B cell (primary cell): Measurements from ENCODE around the gene VPS72. TPM values are rescaled to one million over a fixed set of nuclear protein-coding genes. Genes with fewer than 3 reads are reported as not detected.

Experiments
- ATAC-seq: fragments of 200-7000 bp; cut with Tn5 transposase; one replicate; pipeline ENCODE4 v1.10.0; 2021; ENCODE audit warnings: low read depth, mild to moderate bottlenecking, moderate number of reproducible peaks, moderate library complexity
- CTCF ChIA-PET: fragments of 350-600 bp; sonication (Branson Sonifier 250); formaldehyde crosslinking; loops from one replicate; lab custom pipeline; 2021; ENCODE audit warnings: antibody characterized with exemption, inconsistent platforms; lab: Charles Lee
- POLR2A ChIA-PET: fragments of 350-600 bp; sonication (Branson Sonifier 250); formaldehyde crosslinking; loops from one replicate; lab custom pipeline; 2021; ENCODE audit warnings: antibody characterized with exemption; lab: Charles Lee
- DNase-seq: peaks from one replicate; pipeline ENCODE4 v3.0.0; 2013
- H2AFZ ChIP-seq: 2 replicates; pipeline ENCODE4 v1.6.1; 2012; ENCODE audit warnings: mild to moderate bottlenecking, low read depth, low read length; ENCODE audit not compliant: insufficient read depth, poor library complexity, severe bottlenecking
- H3K27ac ChIP-seq, 2 donors: 1 replicate in 1 of 2; 2 replicates in 1 of 2; pipeline ENCODE4 v1.5.1; 2012 to 2013; ENCODE audit warnings: low read length in 2 of 2, mild to moderate bottlenecking in 2 of 2, moderate library complexity in 1 of 2
- H3K27me3 ChIP-seq, 4 experiments: fragments of 200-600 bp in 1 of 4; sonication (generic) in 1 of 4; replicated peaks in 1 of 4; 1 replicate in 2 of 4; 2 replicates in 2 of 4; pipeline versions ENCODE4 v1.6.1 to v1.7.0; 2013 to 2016; ENCODE audit warnings: low read length in 3 of 4, mild to moderate bottlenecking in 2 of 4, mixed read lengths in 1 of 4, moderate library complexity in 1 of 4; ENCODE audit not compliant: insufficient read depth in 4 of 4, control insufficient read depth in 3 of 4; ENCODE audit errors: control extremely low read depth in 1 of 4
- H3K36me3 ChIP-seq, 2 experiments: replicated peaks in 1 of 2; 1 replicate in 1 of 2; 2 replicates in 1 of 2; pipeline versions ENCODE4 v1.6.1 to v1.7.1; 2013; ENCODE audit warnings: low read length in 1 of 2; ENCODE audit not compliant: insufficient read depth in 2 of 2, control insufficient read depth in 1 of 2; ENCODE audit errors: control extremely low read depth in 1 of 2, extremely low read depth in 1 of 2
- H3K4me1 ChIP-seq, 2 donors: fragments of 200-600 bp in 1 of 2; sonication (generic) in 1 of 2; 1 replicate in 1 of 2; 2 replicates in 1 of 2; pipeline versions ENCODE4 v1.5.1 to v1.6.1; 2013 to 2017; ENCODE audit warnings: low read length in 2 of 2; ENCODE audit not compliant: control insufficient read depth in 2 of 2, insufficient read depth in 2 of 2
- H3K4me2 ChIP-seq: replicated peaks from 2 replicates; pipeline ENCODE3; 2012; ENCODE audit warnings: mild to moderate bottlenecking, low read depth, low read length; ENCODE audit not compliant: poor library complexity, severe bottlenecking
- H3K4me3 ChIP-seq, 5 experiments: fragments of 200-600 bp in 1 of 5; sonication (generic) in 1 of 5; 1 replicate in 3 of 5; 2 replicates in 2 of 5; pipeline versions ENCODE4 v1.5.1 to v1.7.0; 2011 to 2016; ENCODE audit warnings: low read length in 4 of 5, mild to moderate bottlenecking in 4 of 5, low read depth in 2 of 5, control low read depth in 1 of 5, moderate library complexity in 1 of 5; ENCODE audit not compliant: insufficient read depth in 1 of 5; ENCODE audit errors: control extremely low read depth in 1 of 5, extremely low read depth in 1 of 5
- H3K79me2 ChIP-seq: fragments of 200-600 bp; sonication (generic); one replicate; pipeline ENCODE4 v1.6.0; 2016; ENCODE audit warnings: low read length; ENCODE audit not compliant: control insufficient read depth, insufficient read depth
- H3K9ac ChIP-seq: fragments of 200-600 bp; sonication (generic); 2 replicates; pipeline ENCODE4 v1.6.1; 2017; ENCODE audit warnings: mild to moderate bottlenecking, low read length, moderate library complexity
- H3K9me3 ChIP-seq, 3 donors: one replicate each; pipeline versions ENCODE4 v1.6.1 to v1.7.1; 2013; ENCODE audit warnings: low read length in 2 of 3; ENCODE audit not compliant: control insufficient read depth in 2 of 3, insufficient read depth in 1 of 3; ENCODE audit errors: control extremely low read depth in 1 of 3
- H4K20me1 ChIP-seq: 2 replicates; pipeline ENCODE4 v1.6.0; 2012; ENCODE audit warnings: mild to moderate bottlenecking, low read length; ENCODE audit not compliant: insufficient read depth, control insufficient read depth, poor library complexity, severe bottlenecking
- H3K27ac Mint-ChIP-seq: one replicate; pipeline ENCODE4 v1.8.0; 2021; ENCODE audit warnings: mixed read lengths
- H3K27me3 Mint-ChIP-seq: one replicate; pipeline ENCODE4 v1.8.0; 2021; ENCODE audit warnings: mixed read lengths
- H3K4me1 Mint-ChIP-seq: one replicate; pipeline ENCODE4 v1.8.0; 2021; ENCODE audit warnings: mixed read lengths
- H3K4me3 Mint-ChIP-seq: one replicate; pipeline ENCODE4 v1.8.0; 2021; ENCODE audit warnings: mixed read lengths
- H3K9me3 Mint-ChIP-seq: one replicate; pipeline ENCODE4 v1.8.0; 2022; ENCODE audit warnings: mixed read lengths; ENCODE audit not compliant: insufficient read depth
- CTCF ChIP-seq: fragments of 200-600 bp; IDR thresholded peaks from one replicate; pipeline ENCODE4 v1.8.0; 2022; ENCODE audit warnings: antibody characterized with exemption, mild to moderate bottlenecking
- EZH2 ChIP-seq: IDR thresholded peaks from 2 replicates; pipeline ENCODE4 v1.6.1; 2012; ENCODE audit warnings: borderline replicate concordance, low read depth, mild to moderate bottlenecking, moderate library complexity, low read length; ENCODE audit not compliant: insufficient read depth, poor library complexity, severe bottlenecking
- WGBS: methylation state at CpG from one replicate; pipeline ENCODE4 v1.1.5; 2013; ENCODE audit warnings: missing lambda C conversion rate; ENCODE audit not compliant: insufficient coverage; 5-methylcytosine and 5-hydroxymethylcytosine counted together
- intact Hi-C: fragments of 100-400 bp; cut with micrococcal nuclease; formaldehyde crosslinking; loops from one replicate; pipeline ENCODE4 v1.10.0; 2022
- polyA plus RNA-seq: library from polyadenylated mRNA; depleted of rRNA; stranded (reverse); fragments of >200 nt; gene quantifications from 2 replicates; pipeline ENCODE4 v1.2.3, GENCODE V29; 2012
- total RNA-seq, 2 donors: library from RNA; stranded (reverse); fragments of 120-200 nt in 1 of 2; gene quantifications; 1 replicate in 1 of 2; 2 replicates in 1 of 2; pipeline versions ENCODE4 v1.2.3 to v1.2.4, GENCODE V29; 2013 to 2022

The VPS72 gene
- total and polyA plus RNA-seq, 2 donors (not counting 1 experiment from before 2014, with no cell fraction given) = 42.1 to 48.7 TPM

GRCh38 chr1:151156515-151156819 lies 33.5 kb downstream of the VPS72 start, which contains the start of gene TNFAIP8L2:
TSS of gene TNFAIP8L2 (plus strand) at chr1:151156649. CDS start at chr1:151158698, 2,049 bp downstream.
- H3K4me3 ChIP-seq = peak within 1 kb of the TSS; percentile 72 to 98 (median 72)
- CTCF ChIA-PET = interaction anchor here (0.6 to 9.6 kb wide), 24 partner anchors 9 to 234 kb away, joined by 3 to 227 read pairs (median 4); partner anchors contain the start of genes GABPB2, MLLT11, PSMD4 and TMOD4
- H2AFZ ChIP-seq = peak within 1 kb of the TSS; percentile 66
- peaks cover 6% of the 10 kb centered on the region for H4K20me1 ChIP-seq
- peak; percentile 77 for DNase-seq
- Mint-ChIP-seq H3K4me1 (peaks cover 41% of the 10 kb centered on the region), H3K4me3 (peak within 1 kb of the TSS; percentile 99), H3K9me3 (no peaks in the 10 kb centered on the region), H3K27ac (peak within 1 kb of the TSS; percentile 97), H3K27me3 (no peaks in the 10 kb centered on the region)
- WGBS = 0% methylated on average over 4 of the region's 4 CpGs
- H3K9ac ChIP-seq = peak within 1 kb of the TSS; percentile 78
- ATAC-seq = peak; percentile 85
- no peaks in the 10 kb centered on the region for H3K9me3 ChIP-seq
- peaks cover 30 to 37% of the 10 kb centered on the region in 2 donors for H3K4me1 ChIP-seq
- no peak for TF ChIP-seq CTCF
- TF ChIP-seq EZH2 = no peak
- H3K79me2 ChIP-seq = peaks cover 40% of the 10 kb centered on the region
- POLR2A ChIA-PET = interaction anchor here (0.5 to 1.6 kb wide), 5 partner anchors 10 to 329 kb away, joined by 3 to 5 read pairs (median 3); partner anchors contain the start of genes LYSMD1 and SCNM1
- peak within 1 kb of the TSS; percentile 86 for H3K4me2 ChIP-seq
- H3K27ac ChIP-seq = peak within 1 kb of the TSS; percentile 29 to 79
- no peaks in the 10 kb centered on the region for H3K27me3 ChIP-seq
- H3K36me3 ChIP-seq = peaks cover 1 to 26% of the 10 kb centered on the region in 2 experiments
- intact Hi-C loops = loop anchor here (1.0 to 2.0 kb wide), 10 partner anchors 9 to 177 kb away; partner anchors contain the start of genes C1orf56, CDC42SE1, GABPB2 and LYSMD1

GRCh38 chr1:151147665-151148064 lies 42.3 kb downstream of the VPS72 start:
- H3K27ac ChIP-seq = no peak overlapping the region
- Mint-ChIP-seq H3K4me1 (peaks cover 20% of the 10 kb centered on the region), H3K27me3 (peaks cover 9% of the 10 kb centered on the region), H3K27ac (no peak overlapping the region), H3K4me3 (peak overlapping the region; percentile 94), H3K9me3 (no peaks in the 10 kb centered on the region)
- ATAC-seq (no peak), DNase-seq (no peak)
- peaks cover 0 to 8% (median 0%) of the 10 kb centered on the region in 3 donors for H3K9me3 ChIP-seq
- intact Hi-C loops = loop anchor here (2.0 kb wide), 1 partner anchor 77 kb away; the partner anchor contains the start of gene GABPB2
- H3K36me3 ChIP-seq = no peaks in the 10 kb centered on the region
- peaks cover 0 to 20% (median 8%) of the 10 kb centered on the region in 4 experiments for H3K27me3 ChIP-seq
- peak overlapping the region; percentile 99 for H2AFZ ChIP-seq
- peaks cover 15 to 16% of the 10 kb centered on the region in 2 donors for H3K4me1 ChIP-seq
- no peak for TF ChIP-seq EZH2
- no peak for TF ChIP-seq CTCF
- no peaks in the 10 kb centered on the region for H4K20me1 ChIP-seq
- POLR2A ChIA-PET = no interaction called here
- H3K4me3 ChIP-seq = no peak overlapping the region
- no peak overlapping the region for H3K4me2 ChIP-seq
- H3K79me2 ChIP-seq = no peaks in the 10 kb centered on the region
- no peak overlapping the region for H3K9ac ChIP-seq
- WGBS = no CpG with 5 or more reads among the region's 2 CpGs
- CTCF ChIA-PET = interaction anchor here (1.9 to 2.2 kb wide), 2 partner anchors 9 to 48 kb away, joined by 12 read pairs; partner anchors contain the start of gene TNFAIP8L2
